ENCODE measurements around the gene FAR2. TPM values are rescaled to one million over a fixed set of nuclear protein-coding genes. Genes with fewer than 3 reads are reported as not detected.

FAR2 gene
- total RNA-seq, 1 donor from 2014 or later: 3.4 TPM

GRCh38 chr12:29232086-29232485 lies 83.0 kb downstream of the FAR2 start:
- DNase-seq: no peak
- no peak overlapping the region for H3K4me3 ChIP-seq
- TF ChIP-seq, protein P1, sequence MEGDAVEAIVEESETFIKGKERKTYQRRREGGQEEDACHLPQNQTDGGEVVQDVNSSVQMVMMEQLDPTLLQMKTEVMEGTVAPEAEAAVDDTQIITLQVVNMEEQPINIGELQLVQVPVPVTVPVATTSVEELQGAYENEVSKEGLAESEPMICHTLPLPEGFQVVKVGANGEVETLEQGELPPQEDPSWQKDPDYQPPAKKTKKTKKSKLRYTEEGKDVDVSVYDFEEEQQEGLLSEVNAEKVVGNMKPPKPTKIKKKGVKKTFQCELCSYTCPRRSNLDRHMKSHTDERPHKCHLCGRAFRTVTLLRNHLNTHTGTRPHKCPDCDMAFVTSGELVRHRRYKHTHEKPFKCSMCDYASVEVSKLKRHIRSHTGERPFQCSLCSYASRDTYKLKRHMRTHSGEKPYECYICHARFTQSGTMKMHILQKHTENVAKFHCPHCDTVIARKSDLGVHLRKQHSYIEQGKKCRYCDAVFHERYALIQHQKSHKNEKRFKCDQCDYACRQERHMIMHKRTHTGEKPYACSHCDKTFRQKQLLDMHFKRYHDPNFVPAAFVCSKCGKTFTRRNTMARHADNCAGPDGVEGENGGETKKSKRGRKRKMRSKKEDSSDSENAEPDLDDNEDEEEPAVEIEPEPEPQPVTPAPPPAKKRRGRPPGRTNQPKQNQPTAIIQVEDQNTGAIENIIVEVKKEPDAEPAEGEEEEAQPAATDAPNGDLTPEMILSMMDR (IDR thresholded peaks at IDR 0.05; ENCODE audit: borderline replicate concordance): no peak
- no peaks in the 10 kb centered on the region for H3K4me1 ChIP-seq
- intact Hi-C loops (cut with micrococcal nuclease): no loop called here
- no peak overlapping the region for H3K27ac ChIP-seq (replicated peaks)
- no peaks in the 10 kb centered on the region for H3K9me3 ChIP-seq (replicated peaks)
- H3K27me3 ChIP-seq (ENCODE audit: low read depth): no peaks in the 10 kb centered on the region
- no peaks in the 10 kb centered on the region for H3K36me3 ChIP-seq

DNA sequence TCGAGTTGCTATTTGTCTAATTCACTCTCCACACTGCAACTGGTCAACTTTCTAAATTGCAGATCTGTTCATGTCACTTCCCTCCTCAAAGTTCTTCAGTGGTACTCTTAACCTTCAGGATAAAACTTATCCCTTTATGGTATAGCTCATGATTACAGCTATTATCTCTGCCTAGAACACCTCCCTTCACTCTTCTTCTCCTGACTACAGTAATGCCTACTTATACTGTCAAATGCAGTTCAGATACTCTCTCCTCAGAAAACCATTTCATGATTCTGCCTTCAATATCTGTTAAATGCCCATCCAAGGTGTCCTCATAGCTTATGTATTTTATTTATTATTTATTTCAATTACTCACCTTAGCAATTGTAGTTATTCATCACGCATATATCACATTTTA lies 85.5 kb downstream of the FAR2 start:
- Histone ChIP-seq H3K36me3 (no peaks in the 10 kb centered on the region), H3K27me3 (ENCODE audit: low read depth) (no peaks in the 10 kb centered on the region), H3K9me3 (replicated peaks) (no peaks in the 10 kb centered on the region), H3K27ac (replicated peaks) (no peak overlapping the region), H3K4me1 (no peaks in the 10 kb centered on the region), H3K4me3 (no peak overlapping the region)
- TF ChIP-seq, protein P1 (IDR thresholded peaks at IDR 0.05; ENCODE audit: borderline replicate concordance): no peak
- intact Hi-C loops (cut with micrococcal nuclease): no loop called here
- no peak for DNase-seq

DNA sequence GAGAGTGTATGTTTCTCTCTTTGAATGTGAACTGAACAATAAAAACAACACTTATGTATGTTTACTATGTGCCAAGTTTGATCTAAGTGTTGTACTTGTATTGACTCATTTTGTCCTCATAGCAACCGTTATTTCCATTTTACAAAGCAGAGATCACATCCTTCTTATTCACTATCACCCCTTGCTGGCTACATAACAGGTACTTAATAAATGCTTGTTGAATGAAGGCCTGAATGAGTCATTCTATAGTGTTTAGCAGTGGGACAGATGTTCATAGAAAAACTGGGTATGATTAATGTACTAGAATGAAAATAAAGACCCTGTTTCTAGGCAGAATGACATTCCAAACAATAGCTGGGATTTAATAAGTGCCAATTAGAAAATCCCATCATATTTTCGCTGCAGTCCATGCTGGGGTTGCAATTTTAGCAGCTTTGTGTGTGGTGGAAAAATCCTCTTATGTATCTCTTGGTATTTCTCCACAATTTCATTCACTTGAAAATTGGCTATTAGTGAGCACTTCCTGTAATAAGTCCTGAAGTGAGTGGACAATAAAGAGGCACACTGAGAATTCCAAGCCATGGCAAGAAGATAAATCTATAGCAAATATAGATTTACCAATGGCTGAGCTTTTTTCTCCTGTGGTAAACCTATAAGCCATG lies 86.0 kb downstream of the FAR2 start:
- intact Hi-C loops (cut with micrococcal nuclease): no loop called here
- DNase-seq: no peak
- H3K4me3 ChIP-seq: no peak overlapping the region
- H3K4me1 ChIP-seq: no peaks in the 10 kb centered on the region
- TF ChIP-seq, protein P1 (IDR thresholded peaks at IDR 0.05; ENCODE audit: borderline replicate concordance): no peak
- no peak overlapping the region for H3K27ac ChIP-seq (replicated peaks)
- H3K36me3 ChIP-seq: no peaks in the 10 kb centered on the region
- no peaks in the 10 kb centered on the region for H3K27me3 ChIP-seq (ENCODE audit: low read depth)
- no peaks in the 10 kb centered on the region for H3K9me3 ChIP-seq (replicated peaks)

- Histone ChIP-seq H3K4me1 (peaks cover 22% of the 10 kb centered on the region), H3K27me3 (ENCODE audit: low read depth) (no peaks in the 10 kb centered on the region), H3K9me3 (replicated peaks) (no peaks in the 10 kb centered on the region), H3K36me3 (no peaks in the 10 kb centered on the region), H3K27ac (replicated peaks) (peak overlapping the region; percentile 22), H3K4me3 (no peak overlapping the region)
- TF ChIP-seq, protein P1 (IDR thresholded peaks at IDR 0.05; ENCODE audit: borderline replicate concordance): no peak
- intact Hi-C loops (cut with micrococcal nuclease): no loop called here
- DNase-seq: no peak
Measured at GRCh38 chr12:29238822-29239291, 89.8 kb downstream of the FAR2 start.

DNA sequence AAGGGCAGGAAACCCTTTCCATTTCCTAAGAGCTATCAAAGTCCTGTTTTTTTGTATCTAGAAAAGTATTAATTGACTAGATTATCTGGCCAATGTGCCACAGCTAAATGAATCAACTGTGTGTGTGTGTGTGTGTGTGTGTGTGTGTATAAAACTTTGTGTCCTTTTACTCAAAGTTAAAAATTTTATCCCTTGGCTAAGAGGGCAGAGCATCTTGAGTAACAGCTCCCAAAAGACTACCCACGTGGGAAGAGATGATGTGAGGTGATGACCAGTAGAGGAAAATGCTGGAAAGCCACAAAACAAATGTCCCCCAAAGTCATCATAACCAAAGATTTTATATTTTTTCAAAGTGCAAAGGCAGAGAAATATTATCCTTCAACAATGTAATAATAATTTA lies 90.3 kb downstream of the FAR2 start:
- Histone ChIP-seq H3K4me1 (peaks cover 22% of the 10 kb centered on the region), H3K4me3 (no peak overlapping the region), H3K36me3 (no peaks in the 10 kb centered on the region), H3K27me3 (ENCODE audit: low read depth) (no peaks in the 10 kb centered on the region), H3K27ac (replicated peaks) (no peak overlapping the region), H3K9me3 (replicated peaks) (no peaks in the 10 kb centered on the region)
- intact Hi-C loops (cut with micrococcal nuclease): no loop called here
- no peak for DNase-seq
- TF ChIP-seq, protein P1 (IDR thresholded peaks at IDR 0.05; ENCODE audit: borderline replicate concordance): no peak

Data from left ventricle myocardium inferior (tissue), 1 donor.